T-helper 1 cell treated with Interleukin-12 subunit alpha and Interleukin-12 subunit beta and Interleukin-4 antibody, amounts not matched to agents 30 μg/mL and 1 μg/mL, for 36 hours (primary cell): ENCODE data around the gene WBP1L.
A peak's percentile ranks its signal among the peaks of the same experiment; 100 is the strongest.

Experiments used
- H3K27ac Mint-ChIP-seq: one replicate; pipeline ENCODE4 v1.8.0; 2021; ENCODE audit warnings: mild to moderate bottlenecking, mixed read lengths
- H3K27me3 Mint-ChIP-seq: one replicate; pipeline ENCODE4 v1.8.0; 2021; ENCODE audit warnings: low read depth, mixed read lengths
- H3K36me3 Mint-ChIP-seq: one replicate; pipeline ENCODE4 v1.8.0; 2021; ENCODE audit warnings: low read depth, mixed read lengths
- H3K4me1 Mint-ChIP-seq: one replicate; pipeline ENCODE4 v1.8.0; 2021; ENCODE audit warnings: low read depth, mixed read lengths
- H3K4me3 Mint-ChIP-seq: one replicate; pipeline ENCODE4 v1.8.0; 2021; ENCODE audit warnings: mild to moderate bottlenecking, moderate library complexity, mixed read lengths
- H3K9me3 Mint-ChIP-seq: one replicate; pipeline ENCODE4 v1.8.0; 2021; ENCODE audit warnings: mixed read lengths

The WBP1L gene

GRCh38 chr10:102795453-102796406, 52.0 kb downstream of the WBP1L start:
- H3K9me3 Mint-ChIP-seq, result no peaks in the 10 kb centered on the region
- H3K27me3 Mint-ChIP-seq, result no peaks in the 10 kb centered on the region
- peak overlapping the region; percentile 49 for H3K27ac Mint-ChIP-seq
- peaks cover 8% of the 10 kb centered on the region for H3K36me3 Mint-ChIP-seq
- H3K4me3 Mint-ChIP-seq, result no peak overlapping the region
- peaks cover 10% of the 10 kb centered on the region for H3K4me1 Mint-ChIP-seq

- Mint-ChIP-seq H3K9me3 (no peaks in the 10 kb centered on the region), H3K4me3 (no peak overlapping the region), H3K27ac (peak overlapping the region; percentile 47), H3K27me3 (no peaks in the 10 kb centered on the region), H3K36me3 (peaks cover 8% of the 10 kb centered on the region), H3K4me1 (peaks cover 10% of the 10 kb centered on the region)
Observed at GRCh38 chr10:102796407-102797176, 52.8 kb downstream of the WBP1L start.

- Mint-ChIP-seq H3K4me1 (peaks cover 30% of the 10 kb centered on the region), H3K4me3 (no peak overlapping the region), H3K27me3 (no peaks in the 10 kb centered on the region), H3K36me3 (peaks cover 25% of the 10 kb centered on the region), H3K27ac (no peak overlapping the region), H3K9me3 (peaks cover 5% of the 10 kb centered on the region)
Observed at GRCh38 chr10:102799691-102800471, 56.1 kb downstream of the WBP1L start.

DNA sequence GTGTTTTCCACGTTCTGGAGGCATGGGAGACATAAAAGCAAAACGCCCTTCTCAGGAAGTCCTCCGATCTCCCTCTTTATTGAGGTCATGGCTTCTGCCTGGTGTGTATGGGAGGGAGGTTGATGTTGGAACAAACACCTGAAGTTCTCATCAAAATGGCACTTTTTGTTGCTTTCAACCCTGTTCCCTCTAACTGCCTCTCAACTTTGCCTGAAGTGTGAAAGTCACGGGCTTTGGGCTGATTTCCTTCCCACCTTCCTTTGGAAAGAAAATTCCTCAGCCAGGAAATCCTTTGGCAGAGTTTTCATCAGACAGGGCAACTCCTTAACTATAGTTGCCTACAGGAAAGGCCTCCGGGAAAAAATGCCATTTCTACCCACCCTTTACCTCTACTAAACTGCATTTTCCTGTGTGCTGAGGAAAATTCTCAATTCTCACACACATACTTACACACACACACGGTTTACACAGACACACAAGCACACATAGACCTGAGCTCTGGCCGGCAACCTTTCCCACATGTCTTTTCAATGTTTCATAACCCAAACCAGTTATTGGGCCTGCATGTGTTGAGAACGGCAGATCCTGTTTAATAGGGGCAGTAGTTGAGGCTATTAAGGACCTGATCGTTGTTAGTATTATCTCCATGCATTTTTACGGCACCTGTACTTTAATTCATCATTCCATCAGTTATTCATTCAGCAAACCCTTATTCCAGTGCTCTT, 57.0 kb downstream of the WBP1L start:
- no peak overlapping the region for H3K4me3 Mint-ChIP-seq
- peaks cover 23% of the 10 kb centered on the region for H3K36me3 Mint-ChIP-seq
- H3K9me3 Mint-ChIP-seq, result peaks cover 5% of the 10 kb centered on the region
- H3K27ac Mint-ChIP-seq, result no peak overlapping the region
- H3K4me1 Mint-ChIP-seq, result peaks cover 26% of the 10 kb centered on the region
- no peaks in the 10 kb centered on the region for H3K27me3 Mint-ChIP-seq

GRCh38 chr10:102801496-102801895, 57.7 kb downstream of the WBP1L start:
- Mint-ChIP-seq H3K4me3 (no peak overlapping the region), H3K4me1 (peaks cover 21% of the 10 kb centered on the region), H3K27me3 (no peaks in the 10 kb centered on the region), H3K36me3 (peaks cover 23% of the 10 kb centered on the region), H3K27ac (no peak overlapping the region), H3K9me3 (peaks cover 5% of the 10 kb centered on the region)

DNA sequence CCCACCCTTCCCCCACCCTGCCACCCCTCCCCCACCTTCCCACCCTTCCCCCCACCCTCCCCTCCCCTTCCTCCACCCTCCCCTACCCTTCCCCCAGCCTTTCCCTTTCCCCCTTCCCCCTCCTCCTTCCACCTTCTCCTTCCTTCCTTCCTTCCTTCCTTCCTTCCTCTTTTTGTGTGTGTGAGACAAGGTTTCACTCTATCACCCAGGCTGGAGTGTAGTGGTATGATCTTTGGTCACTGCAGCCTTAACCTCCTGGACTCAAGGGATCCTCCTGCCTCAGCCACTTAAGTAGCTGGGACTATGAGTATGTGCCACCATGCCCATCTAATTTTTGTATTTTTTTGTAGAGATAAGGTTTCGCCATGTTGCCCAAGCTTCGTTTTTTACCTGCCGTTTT, 58.2 kb downstream of the WBP1L start:
- Mint-ChIP-seq H3K36me3 (peaks cover 26% of the 10 kb centered on the region), H3K4me3 (no peak overlapping the region), H3K27me3 (no peaks in the 10 kb centered on the region), H3K9me3 (peaks cover 5% of the 10 kb centered on the region), H3K4me1 (peaks cover 21% of the 10 kb centered on the region), H3K27ac (peak overlapping the region; percentile 89)

GRCh38 chr10:102802920-102803534, 59.3 kb downstream of the WBP1L start:
- Mint-ChIP-seq H3K9me3 (peaks cover 5% of the 10 kb centered on the region), H3K27ac (peak overlapping the region; percentile 89), H3K27me3 (no peaks in the 10 kb centered on the region), H3K36me3 (peaks cover 26% of the 10 kb centered on the region), H3K4me3 (peak overlapping the region; percentile 42), H3K4me1 (peaks cover 21% of the 10 kb centered on the region)

DNA sequence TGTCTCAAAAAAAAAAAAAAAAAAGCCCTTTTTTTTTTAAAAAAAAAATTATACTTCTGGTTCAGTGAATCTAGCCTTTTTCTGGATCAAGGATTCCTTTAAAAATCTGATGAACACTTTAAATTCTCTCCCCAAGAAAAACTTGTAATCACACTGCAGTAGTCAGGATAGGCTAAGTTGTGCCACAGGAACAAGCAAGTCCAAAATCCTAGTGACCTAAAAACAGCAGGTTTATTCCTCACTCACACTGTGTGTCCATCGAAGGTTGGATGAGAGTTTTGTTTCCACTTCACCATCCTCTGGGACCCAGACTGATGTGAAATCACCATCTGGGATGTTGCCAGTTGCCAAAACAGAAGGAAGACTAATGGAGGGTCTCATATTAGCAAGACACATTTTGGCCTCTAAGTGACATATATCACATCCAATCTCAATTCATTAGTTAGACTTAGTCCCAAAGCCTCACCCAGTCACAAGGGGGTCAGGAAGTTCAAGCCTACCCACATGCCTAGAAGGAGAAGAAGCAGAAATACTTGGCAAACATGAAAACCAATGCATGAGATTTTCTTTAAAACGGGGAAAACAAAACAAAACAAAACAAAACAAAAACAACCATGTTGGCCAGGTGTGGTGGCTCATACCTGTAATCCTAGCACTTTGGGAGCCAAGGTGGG, 60.8 kb downstream of the WBP1L start:
- H3K36me3 Mint-ChIP-seq, result peaks cover 24% of the 10 kb centered on the region
- no peaks in the 10 kb centered on the region for H3K27me3 Mint-ChIP-seq
- H3K4me1 Mint-ChIP-seq, result peaks cover 24% of the 10 kb centered on the region
- peaks cover 5% of the 10 kb centered on the region for H3K9me3 Mint-ChIP-seq
- H3K4me3 Mint-ChIP-seq, result no peak overlapping the region
- H3K27ac Mint-ChIP-seq, result peak overlapping the region; percentile 55

DNA sequence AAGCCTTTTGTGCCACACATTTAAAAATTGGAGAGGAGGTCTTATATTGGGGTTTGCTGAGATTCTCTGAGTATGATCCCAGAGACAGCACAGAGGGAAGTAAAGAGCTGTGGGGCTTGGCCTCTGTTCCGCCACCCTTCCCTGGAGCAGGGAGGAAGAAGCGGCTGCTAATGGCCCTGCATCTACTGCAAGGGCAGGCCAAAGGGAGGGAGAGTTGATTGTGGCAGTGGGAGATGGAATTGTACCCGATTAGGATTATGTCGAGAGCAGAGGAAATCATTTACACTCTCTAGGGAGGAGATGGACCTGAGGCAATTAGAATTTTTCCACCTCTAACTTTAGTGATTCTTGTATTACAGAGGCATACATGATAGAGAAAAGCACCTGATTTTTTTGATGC, 64.6 kb downstream of the WBP1L start:
- Mint-ChIP-seq H3K27ac (no peak overlapping the region), H3K4me3 (no peak overlapping the region), H3K9me3 (peaks cover 5% of the 10 kb centered on the region), H3K27me3 (no peaks in the 10 kb centered on the region), H3K36me3 (peaks cover 30% of the 10 kb centered on the region), H3K4me1 (peaks cover 23% of the 10 kb centered on the region)

DNA sequence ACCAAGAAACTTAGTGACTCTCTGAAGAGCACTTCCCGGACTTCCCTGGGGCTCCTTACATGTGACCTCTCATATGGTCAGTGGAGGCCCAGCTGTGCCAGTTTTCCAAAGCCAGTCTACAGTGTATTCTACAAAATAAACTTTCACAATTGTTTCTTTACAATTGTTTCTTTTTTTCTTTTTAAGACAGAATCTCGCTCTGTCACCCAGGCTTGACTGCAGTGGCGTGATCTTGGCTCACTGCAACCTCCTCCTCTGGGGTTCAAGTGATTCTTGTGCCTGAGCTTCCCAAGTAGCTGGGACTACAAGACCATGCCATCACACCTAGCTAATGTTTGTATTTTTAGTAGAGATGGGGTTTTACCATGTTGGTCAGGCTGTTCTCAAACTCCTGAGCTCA, 67.6 kb downstream of the WBP1L start:
- Mint-ChIP-seq H3K9me3 (no peaks in the 10 kb centered on the region), H3K36me3 (peaks cover 31% of the 10 kb centered on the region), H3K4me3 (no peak overlapping the region), H3K27ac (no peak overlapping the region), H3K4me1 (peaks cover 23% of the 10 kb centered on the region), H3K27me3 (no peaks in the 10 kb centered on the region)

DNA sequence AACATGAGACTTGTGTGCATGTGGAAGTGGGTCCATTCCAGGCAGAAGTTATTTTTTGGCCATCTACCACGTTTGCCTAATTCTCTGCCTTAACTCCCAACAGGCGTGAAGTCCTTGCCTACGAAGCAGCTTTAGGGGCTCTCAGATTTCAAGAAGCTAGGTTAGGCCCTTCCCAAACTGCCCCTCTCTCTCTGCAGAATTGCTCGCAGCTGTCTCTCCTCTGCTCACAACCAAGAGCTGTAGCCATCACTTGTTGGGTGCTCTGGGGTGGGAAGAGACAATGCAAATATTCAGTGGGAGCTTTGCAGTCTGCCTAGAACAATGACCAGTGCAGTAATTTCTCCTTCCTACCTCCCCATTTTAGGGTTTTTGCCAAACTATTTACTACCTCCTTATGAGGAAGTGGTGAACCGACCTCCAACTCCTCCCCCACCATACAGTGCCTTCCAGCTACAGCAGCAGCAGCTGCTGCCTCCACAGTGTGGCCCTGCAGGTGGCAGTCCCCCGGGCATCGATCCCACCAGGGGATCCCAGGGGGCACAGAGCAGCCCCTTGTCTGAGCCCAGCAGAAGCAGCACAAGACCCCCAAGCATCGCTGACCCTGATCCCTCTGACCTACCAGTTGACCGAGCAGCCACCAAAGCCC, 68.6 kb downstream of the WBP1L start:
- H3K27ac Mint-ChIP-seq, result peak overlapping the region; percentile 77
- peak overlapping the region; percentile 51 for H3K4me3 Mint-ChIP-seq
- H3K36me3 Mint-ChIP-seq, result peaks cover 28% of the 10 kb centered on the region
- no peaks in the 10 kb centered on the region for H3K9me3 Mint-ChIP-seq
- H3K27me3 Mint-ChIP-seq, result no peaks in the 10 kb centered on the region
- H3K4me1 Mint-ChIP-seq, result peaks cover 23% of the 10 kb centered on the region

DNA sequence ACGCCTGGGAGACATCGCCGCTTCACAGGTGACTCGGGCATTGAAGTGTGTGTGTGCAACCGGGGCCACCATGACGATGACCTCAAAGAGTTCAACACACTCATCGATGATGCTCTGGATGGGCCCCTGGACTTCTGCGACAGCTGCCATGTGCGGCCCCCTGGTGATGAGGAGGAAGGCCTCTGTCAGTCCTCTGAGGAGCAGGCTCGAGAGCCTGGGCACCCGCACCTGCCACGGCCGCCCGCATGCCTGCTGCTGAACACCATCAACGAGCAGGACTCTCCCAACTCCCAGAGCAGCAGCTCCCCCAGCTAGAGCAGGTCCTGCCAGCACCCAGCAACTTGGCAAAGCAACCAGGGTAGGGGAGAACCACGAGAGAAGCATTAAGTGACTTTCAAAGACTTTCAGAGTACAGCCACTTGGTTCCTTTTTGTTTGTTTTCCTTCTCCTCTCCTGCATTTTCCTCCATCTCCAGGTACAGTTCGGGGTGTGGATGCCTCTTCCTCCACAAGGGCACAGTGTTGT, 69.3 kb downstream of the WBP1L start:
- Mint-ChIP-seq H3K27ac (peak overlapping the region; percentile 49), H3K9me3 (no peaks in the 10 kb centered on the region), H3K4me1 (peaks cover 23% of the 10 kb centered on the region), H3K4me3 (no peak overlapping the region), H3K36me3 (peaks cover 28% of the 10 kb centered on the region), H3K27me3 (no peaks in the 10 kb centered on the region)
